Stimulated activated CD8-positive, alpha-beta memory T cell treated with anti-CD3 and anti-CD28 coated beads, Interleukin-12 subunit alpha, Interleukin-12 subunit beta, amount 100 ng/mL, for 24 hours (primary cell): Measurements from ENCODE around the gene ADRA2C.

ENCODE experiments used
- DNase-seq: peaks from one replicate; pipeline ENCODE4 v3.0.0-alpha.2; 2020; ENCODE audit errors: extremely low read depth

ADRA2C gene

DNA sequence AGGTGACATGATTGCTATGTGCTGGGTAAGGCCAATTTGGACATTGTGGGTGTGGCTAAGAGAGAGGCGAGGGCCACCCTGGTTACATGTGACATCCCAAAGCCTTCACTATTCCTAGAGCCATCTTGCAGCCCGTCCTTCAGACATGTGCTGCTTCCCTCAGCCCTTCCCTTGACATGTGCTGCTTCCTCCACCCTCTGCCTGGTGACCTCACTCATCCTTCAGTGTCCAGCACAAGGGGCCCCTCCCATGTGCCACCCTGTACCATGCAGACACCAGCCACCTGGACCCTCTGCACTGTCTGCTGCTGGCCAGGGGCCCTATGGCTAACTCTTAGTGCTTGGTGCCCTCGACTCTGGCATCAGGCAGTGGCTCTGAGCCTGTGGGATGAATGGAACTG, 27.4 kb downstream of the ADRA2C start:
- no peak for DNase-seq

DNA sequence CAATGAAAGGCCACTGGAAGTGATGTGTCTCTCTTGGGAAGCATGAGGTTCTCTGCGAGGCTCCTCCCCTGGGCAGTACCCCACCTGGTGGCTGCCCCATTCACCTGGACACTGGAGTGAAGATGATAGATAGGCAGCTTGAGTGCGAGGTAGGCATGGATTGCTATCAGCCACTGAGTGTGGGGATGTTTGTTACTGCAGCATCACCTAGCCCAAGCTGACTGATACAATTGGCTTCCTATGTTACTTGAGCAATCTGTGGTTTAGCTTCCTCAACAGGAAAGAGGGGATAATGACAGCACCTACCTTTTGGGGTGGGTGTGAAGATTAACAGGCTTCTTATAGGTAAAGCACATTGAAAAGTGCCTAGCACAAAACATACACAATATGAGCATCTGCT, 30.8 kb downstream of the ADRA2C start:
- DNase-seq, result no peak

DNA sequence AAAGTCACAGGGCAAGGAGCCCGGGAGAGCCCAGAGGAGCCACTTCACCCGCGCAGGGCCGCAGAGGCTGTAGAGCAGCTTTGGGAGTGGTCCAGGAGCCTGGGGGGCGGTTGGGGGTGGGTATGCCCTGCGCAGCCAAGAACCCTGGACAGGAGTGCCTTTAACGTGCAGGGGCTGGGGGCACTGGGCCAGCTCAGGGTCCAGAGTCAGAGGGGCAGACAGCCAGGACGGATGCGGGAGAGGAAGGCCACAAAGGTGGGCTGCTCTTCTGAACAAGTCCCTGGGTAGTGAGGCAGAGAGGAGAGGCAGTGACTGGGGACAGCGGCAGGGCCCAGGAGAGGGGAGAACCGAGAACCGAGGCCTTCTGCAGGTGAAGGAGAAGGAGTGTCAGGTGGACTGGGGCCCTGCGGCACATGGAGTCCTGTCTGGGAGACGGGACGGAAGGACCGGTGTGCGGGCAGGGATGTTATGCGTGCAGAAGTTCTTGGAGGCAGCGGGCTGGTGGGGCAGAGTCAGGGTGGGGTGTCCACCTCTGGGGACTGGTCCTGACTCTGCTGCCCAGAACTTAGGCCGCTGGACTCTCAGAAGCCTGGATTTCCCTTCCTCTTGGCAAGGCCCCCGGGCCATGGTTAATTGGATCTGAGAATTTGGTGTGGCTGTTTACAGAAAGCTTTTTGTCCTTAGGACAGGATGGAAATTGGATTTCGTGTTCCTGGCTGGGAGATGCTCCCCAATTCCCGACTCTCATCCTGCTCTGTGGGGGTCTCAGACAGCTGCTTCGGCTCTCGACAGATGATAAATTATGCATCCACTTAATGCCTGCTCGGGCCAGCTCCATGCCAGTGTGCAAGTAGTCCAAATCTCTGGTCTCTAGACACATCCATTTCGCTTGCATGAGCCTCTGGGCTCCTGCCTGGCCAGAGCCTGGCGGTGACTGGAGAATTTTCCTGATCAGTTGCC, 31.9 kb downstream of the ADRA2C start:
- DNase-seq, result no peak

DNA sequence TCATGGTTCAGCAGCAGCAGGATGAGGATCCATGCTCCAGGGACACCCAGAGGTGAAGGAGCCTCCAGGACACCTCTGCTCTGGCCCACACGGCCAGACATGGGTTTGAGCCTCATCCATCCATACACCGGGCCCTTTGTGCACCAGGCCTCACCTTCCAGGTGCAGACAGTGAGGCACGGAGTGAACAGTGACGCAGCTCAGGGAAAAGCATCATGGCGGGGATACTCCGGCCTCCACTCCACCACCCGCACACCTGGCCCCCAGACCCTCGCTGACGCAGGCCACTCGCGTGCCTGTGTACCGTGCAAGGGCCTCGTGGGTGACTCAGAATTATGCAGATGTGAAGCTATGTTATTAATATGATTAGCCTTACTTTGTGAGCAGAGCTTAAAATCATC, 33.3 kb downstream of the ADRA2C start:
- no peak for DNase-seq

DNA sequence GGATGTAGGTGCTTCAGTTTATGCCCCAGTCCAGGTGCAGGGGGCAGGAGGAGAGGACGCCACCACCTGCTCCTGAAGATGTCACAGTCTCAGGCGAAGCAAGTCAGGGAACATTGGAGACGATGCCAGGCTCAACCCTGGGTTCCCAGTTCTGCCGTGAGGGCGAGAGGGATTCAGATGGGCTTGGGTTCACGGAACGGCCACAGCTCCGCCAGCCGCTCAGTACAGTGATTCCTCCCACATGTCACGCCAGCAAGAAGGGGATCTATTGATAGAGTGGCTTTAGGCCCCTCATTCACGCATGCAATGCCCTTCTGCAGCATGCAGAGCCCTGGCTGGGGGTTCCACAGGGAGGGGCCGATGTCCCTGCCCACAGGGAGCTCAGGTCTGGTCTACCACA, 34.2 kb downstream of the ADRA2C start:
- DNase-seq, result no peak

DNA sequence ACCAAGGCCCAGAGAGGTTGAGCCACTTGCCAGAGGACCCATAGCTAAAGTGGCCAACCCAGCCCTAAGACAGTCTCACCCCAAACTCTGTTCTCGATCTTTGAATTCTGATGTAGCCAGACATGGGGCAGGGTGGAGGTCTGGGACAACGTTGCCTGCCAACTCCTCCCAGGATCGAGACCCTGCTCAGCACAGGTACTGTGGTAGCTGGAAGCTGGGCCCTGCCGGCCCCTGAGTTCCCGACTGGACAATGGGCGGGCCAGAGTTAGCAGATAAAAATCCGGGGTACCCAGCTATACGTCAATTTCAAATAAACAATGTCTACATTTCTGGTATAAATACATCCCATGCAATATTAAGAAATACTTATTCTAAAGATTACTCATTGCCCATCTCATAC, 35.3 kb downstream of the ADRA2C start:
- DNase-seq, result no peak

DNA sequence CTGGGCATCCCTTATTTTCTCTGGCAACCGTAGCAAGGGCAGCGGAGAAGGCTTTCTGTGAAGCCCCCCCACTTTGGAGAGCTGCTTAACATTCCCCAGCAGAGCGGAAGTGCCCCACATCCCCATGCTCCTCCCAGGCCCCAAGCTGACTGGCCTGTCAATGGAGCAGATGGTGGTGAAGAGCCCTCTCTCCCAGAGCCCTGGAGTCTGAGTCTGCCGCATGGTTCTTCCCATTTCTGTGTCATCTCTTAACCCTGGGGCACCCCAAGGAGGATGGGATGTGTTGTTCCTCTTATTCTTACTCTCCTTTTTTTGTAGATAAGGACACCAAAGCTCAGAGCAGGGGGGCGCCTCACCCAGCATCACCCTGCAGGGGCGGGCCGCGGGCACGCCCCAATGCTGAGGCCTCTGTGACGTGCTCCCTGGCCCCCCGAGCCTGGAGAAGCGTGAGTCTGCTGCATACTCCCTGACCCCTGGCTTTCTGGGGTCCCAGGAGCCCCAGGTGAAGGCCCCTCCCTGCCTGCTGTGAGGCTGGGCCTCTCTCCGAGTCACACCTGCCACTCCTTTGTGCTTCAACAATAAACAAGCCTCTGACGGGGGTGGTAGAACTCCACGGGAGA, 35.9 kb downstream of the ADRA2C start:
- DNase-seq, result no peak

DNA sequence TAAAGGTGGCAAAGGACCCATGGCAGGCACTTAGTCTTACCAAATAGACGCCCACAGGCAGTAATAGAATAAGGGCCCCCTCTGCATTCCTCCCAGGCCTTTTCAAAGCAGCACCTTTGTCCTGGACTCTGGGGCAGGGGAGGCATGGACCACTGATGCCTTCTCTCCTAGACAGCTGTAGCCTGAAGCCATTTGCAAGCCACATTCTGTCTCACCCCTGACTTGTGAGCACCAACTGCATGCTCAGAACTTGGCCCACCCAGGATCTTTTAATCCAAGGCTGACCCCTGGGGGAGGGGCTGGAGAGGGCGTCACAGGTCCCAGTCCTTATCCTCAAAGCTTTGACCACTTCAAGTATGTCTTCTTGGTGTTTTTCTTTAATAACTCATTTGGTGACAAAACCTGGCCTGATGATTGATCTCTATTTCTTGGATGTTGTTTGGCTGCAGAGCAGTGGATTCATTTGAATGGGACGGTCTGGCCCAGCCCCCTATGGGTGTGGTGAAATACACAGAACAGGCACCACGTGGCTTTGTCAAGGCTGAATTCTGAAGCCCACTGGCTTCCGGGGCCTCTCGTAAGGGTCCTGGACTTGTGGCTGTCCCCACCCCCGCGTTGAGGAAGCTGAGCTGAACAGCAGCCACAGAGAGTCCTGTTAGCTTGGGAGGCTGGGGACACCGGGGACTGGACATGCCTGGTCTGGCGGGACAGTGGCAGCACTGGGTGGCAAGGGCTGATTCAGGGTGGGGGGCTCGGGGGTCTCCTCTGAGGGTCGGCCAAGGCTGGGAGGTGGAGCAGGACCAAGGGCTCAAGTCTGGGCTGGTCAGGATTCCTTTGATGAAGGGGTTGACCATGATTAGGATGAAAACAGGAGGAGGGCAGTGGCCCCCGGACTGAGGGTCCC, 36.6 kb downstream of the ADRA2C start:
- no peak for DNase-seq

DNA sequence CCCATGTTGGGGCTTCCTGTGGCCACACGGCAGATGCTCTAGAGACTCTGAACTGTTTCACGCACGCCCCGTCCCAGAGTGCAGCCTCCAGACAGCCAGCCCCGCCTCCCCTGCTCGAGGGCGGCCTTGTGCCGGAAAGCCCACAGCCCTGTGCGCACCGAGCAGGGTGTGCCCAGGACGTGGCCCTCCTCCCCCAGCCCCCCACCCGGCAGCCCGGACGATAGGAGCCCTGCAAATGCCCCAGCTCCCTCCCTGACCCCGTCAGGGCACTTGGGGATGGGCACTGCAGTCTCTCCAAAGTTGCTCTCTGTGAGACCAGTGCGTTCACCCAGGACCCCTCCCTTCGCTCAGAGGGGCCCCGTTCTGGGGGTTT, 37.3 kb downstream of the ADRA2C start:
- no peak for DNase-seq

DNA sequence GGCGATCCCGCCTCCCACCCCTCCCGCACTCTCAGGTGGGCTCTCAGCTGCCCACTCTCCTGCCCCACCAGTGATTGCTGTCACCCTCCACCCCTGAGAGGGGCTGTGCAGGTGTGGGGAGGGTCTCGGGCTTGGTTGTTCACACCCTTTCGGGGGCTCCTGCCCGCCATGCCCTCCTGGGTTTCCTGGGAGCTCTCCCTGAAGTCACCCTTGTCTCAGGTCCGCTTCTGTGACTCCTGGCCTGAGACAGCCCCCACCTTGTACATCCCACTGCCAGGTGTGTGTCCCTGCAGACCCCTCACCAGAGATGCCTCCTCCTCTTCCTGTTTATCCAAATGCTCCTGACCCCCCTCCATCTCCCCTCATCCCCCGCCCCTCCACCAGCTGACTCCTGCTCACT, 37.8 kb downstream of the ADRA2C start:
- no peak for DNase-seq

DNA sequence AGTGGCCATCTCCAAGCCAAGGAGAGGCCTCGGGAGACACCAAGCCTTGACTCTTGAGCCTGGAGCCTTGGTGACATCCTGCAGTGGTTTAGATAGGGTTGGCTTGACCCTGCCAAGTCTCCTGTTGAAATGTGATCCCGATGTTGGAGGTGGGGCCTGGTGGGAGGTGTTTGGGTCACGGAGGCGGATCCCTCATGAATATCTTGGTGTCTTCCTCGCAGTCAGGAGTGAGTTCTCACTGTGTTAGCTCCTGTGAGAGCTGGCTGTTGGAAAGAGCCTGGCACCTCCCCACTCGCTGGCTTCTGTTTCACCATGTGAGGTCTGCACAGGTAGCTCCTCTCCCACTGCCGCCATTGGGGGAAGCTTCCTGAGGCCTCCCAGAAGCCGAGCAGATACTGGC, 38.8 kb downstream of the ADRA2C start:
- no peak for DNase-seq

DNA sequence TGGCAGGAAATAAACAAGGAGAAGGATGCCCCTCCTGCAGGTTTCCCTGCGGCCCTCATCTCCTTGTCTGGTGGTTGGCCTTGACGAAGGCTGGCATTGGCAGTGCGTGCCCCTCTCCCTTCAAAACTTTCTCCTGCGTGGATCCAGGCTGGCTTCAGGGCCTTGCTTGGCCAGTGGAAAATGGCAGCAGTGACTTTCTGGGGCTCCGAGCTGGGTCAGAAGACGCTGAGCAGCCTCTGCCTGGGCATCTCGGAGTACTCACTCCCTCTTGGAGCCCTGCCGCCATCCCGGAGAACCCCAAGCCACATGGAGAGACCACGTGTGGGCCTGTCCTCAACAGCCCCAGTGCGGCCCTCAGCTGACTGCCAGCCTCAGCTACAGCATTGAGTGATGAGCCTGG, 39.5 kb downstream of the ADRA2C start:
- DNase-seq, result no peak

DNA sequence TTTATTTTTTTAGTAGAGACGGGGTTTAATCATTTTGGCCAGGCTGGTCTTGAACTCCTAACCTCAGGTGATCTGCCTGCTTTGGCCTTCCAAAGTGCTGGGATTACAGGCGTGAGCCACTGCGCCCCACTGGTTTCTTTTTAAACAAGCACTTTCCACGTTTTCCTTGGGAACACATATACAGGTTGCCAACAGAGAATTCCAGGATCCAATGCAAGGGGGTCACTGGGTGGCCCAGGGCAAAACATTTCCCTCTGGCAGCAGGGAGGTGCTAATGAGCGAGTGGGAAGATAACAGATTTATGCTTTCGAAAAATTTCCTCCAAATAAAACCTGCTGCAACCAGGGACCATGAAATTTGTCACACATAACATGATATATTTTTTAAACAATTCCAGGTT, 41.1 kb downstream of the ADRA2C start:
- DNase-seq, result no peak

DNA sequence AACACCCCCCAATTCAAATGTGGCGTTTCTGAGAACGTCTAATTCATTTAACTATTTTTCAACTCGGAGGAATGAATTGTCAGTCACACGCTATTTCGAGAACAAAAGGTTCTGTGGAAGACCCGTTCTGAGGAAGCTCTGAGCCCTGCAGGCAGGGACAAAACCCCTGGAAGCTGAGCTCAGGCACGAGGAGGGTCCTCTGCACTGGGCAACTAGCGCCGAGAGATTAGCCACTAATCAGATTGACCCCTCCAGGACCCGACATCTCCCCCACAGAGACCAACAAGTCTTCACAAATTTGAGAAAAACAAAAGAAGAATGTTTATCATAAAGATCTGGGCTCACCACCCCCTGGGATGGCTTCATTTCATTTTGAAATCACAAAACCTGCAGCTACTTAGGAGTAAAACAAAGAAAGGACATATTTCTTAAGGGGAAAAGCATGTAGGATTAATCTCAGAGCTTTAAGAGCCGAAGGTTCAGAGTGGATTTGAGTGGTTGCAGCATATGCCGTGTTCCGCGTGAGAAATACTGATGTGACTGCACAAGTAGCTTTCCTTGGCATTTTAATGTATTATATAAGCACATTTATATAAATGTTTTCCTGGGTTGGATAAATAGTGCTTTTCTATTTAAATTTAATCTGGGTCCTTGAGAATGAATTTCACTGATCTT, 41.8 kb downstream of the ADRA2C start:
- no peak for DNase-seq

DNA sequence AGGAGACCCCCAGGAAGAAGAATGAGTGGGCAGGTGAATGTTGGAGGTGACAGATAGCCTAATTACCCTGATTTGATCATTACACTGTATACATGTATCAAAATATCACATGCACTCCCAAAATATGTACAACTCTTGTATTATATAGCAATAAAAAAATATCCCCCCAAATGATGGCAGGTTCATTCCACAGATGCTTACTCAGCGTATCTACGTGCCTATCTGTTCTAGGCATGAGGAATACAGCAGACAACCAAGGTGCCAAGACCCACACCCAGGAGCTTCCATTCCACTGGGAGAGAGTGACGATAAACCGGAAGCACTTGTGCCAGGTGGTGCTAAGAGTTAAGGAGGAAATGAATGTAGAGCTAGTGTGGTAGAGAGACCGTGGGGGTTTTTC, 42.4 kb downstream of the ADRA2C start:
- DNase-seq, result no peak

DNA sequence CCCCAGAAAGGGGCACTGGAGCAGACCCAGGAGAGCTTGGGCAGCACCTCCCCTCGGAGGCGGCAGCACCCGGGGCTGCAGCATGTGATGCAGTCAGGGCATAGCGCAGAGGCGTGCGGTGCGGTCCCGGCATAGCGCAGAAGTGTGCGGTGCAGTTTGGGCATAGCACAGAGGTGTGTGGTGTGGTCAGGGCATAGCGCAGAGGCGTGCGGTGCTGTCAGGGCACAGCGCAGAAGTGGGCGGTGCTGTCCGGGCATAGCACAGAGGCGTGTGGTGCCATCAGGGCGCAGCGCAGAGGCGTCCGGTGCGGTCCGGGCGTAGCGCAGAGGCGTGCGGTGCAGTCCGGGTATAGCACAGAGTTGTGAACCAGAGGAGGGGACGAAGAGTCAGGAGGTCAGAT, 42.8 kb downstream of the ADRA2C start:
- no peak for DNase-seq

DNA sequence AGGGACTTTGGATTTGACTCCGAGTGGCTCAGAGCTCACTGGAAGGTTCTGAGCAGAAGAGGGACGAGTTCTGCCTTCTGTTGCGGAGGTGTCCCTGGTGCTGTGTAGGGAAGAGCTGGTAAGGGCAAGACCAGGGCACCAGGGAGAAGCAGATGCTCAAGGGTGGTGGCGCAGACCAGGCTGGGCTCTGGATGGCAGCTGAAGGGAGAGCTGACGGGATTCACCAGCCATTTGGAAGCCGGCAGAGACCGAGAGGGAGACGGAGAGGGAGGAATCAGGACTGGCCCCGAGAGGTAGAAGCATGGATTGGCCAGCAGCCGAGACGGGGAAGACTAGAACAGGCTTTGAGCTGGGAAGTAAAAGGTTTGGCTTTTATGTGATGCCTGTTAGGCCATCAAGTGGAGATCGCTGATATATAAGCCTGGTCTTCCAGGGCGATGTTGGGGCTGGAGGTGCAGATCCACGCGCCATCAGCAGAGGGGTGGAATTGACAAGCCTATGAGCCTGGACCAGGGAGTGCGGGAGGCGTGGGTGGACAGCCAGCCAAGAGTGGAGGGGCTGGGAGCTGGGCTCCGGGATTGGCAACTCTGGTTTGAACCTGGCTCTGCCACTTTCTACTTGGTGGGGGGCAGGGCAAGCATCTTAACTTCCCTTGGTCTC, 43.4 kb downstream of the ADRA2C start:
- DNase-seq, result no peak

DNA sequence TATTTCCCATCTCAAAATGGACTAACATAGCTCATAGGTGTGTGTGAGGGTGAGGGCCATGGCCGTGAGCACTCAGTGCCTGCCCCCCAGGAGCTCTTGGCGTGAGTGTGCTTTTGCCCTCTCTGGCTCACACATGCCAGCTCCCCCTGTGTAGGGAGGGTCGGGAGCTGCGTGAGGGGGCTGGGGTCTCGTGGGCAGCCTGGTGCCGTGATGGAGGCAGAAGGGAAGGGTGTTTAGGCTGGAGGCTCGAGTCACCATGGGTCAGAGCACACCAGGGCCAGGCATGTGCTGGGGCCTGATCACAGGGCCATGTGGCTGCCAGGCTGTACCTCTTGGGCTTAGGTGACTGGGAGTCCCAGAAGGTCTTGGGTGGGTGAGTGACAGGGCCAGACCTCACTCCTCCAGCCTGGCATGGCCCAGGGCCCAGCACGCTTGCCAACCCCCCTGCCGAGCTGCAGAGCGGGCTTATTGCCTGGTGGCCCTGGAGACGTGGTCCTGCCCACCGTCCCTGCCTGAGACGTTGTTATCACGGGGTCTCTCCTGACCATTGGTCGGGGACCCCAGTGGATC, 44.0 kb downstream of the ADRA2C start:
- DNase-seq, result no peak

DNA sequence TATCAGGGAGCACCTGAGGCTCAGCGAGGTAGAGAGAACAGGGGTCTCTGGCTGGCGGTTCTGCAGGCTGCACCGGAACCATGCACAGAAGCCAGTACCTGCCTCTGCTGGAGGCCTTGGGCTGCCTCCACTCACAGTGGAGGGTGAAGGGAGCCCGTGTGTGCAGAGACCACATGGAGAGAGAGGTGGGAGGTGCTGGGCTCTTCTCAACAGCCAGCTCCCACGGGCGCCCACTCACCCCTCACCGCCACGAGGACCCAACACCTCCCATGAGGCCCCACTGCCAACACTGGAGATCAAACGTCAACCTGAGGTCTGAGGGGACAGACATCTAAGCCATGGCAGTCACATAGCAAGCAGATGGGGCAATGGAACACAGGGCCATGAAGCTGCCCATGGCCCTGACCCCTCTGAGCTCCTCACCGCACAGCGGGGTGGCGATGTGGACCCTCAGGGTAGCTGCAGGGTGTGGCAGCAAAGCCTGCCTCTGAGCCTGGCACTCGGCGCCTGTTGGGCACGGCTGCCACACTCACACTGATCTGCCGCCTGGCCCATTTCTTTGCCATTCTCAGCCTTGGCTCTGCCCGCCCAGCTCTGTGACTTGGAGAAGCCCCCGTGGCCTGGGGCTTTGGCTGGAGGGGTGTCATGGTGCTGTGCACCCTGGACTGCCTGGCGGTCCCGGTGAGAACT, 44.8 kb downstream of the ADRA2C start:
- no peak for DNase-seq

DNA sequence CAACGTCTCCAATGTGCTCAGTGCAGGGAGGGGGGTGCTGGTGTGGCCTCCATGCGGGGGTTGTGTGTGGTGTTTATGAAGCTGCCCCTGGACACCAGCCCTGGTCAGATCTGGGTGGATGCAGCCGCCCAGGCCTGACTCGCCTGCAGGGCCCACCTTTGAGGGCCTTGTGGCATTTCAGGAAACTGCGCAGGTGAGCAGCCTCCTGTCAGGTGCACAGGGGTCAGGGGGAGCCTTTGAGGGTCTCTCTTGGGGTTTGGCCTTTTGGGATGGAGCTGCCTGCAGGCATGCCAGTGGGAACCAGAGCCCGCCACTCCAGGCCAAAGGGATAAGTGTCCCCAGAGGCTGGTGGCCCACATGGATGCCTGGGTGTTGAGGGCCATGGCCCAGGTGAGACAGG, 45.4 kb downstream of the ADRA2C start:
- no peak for DNase-seq
